Astrocyte (in vitro differentiated cells and primary cell): ENCODE data around the gene DYSF. TPM values are rescaled to one million over a fixed set of nuclear protein-coding genes. Genes with fewer than 3 reads are reported as not detected.

Source experiments
- DNase-seq: peaks from one replicate; pipeline ENCODE4 v3.0.0-alpha.2; 2010; ENCODE audit warnings: low read depth
- FAIRE-seq: peaks from 2 replicates; lab custom pipeline; 2011; peaks lifted over from hg19 to GRCh38; lab: Jason Lieb, UNC
- H2AFZ ChIP-seq: 2 replicates; pipeline ENCODE4 v1.6.0; 2012; ENCODE audit warnings: low read depth, low read length, inconsistent platforms
- H3K27ac ChIP-seq: 2 replicates; pipeline ENCODE4 v1.5.1; 2011; ENCODE audit warnings: low read depth, low read length, inconsistent platforms
- H3K27me3 ChIP-seq: 2 replicates; pipeline ENCODE4 v1.6.0; 2011; ENCODE audit warnings: low read length, inconsistent platforms; ENCODE audit not compliant: insufficient read depth
- H3K36me3 ChIP-seq: 2 replicates; pipeline ENCODE4 v1.5.1; 2011; ENCODE audit warnings: low read length, inconsistent platforms; ENCODE audit not compliant: insufficient read depth
- H3K4me1 ChIP-seq: 2 replicates; pipeline ENCODE4 v1.5.1; 2011; ENCODE audit warnings: low read length, inconsistent platforms; ENCODE audit not compliant: insufficient read depth
- H3K4me2 ChIP-seq: 2 replicates; pipeline ENCODE4 v1.6.0; 2012; ENCODE audit warnings: low read length, inconsistent platforms
- H3K4me3 ChIP-seq: 2 replicates; pipeline ENCODE4 v1.5.1; 2011; ENCODE audit warnings: low read depth, mild to moderate bottlenecking, low read length, inconsistent platforms; ENCODE audit not compliant: insufficient read depth
- H3K79me2 ChIP-seq: 2 replicates; pipeline ENCODE4 v1.6.0; 2012; ENCODE audit warnings: mild to moderate bottlenecking, low read length, inconsistent platforms; ENCODE audit not compliant: insufficient read depth
- H3K9ac ChIP-seq: 2 replicates; pipeline ENCODE4 v1.6.0; 2012; ENCODE audit warnings: mild to moderate bottlenecking, low read length, inconsistent platforms
- H3K9me3 ChIP-seq: 2 replicates; pipeline ENCODE4 v1.5.1; 2012; ENCODE audit warnings: low read depth, mild to moderate bottlenecking, low read length, inconsistent platforms; ENCODE audit not compliant: insufficient read depth
- H4K20me1 ChIP-seq: 2 replicates; pipeline ENCODE4 v1.6.0; 2012; ENCODE audit warnings: low read length, inconsistent platforms; ENCODE audit not compliant: insufficient read depth
- H3K27ac Mint-ChIP-seq: one replicate; pipeline ENCODE4 v1.8.0; 2021; ENCODE audit warnings: mild to moderate bottlenecking, mixed read lengths; ENCODE audit not compliant: unreplicated experiment
- H3K27me3 Mint-ChIP-seq: one replicate; pipeline ENCODE4 v1.8.0; 2021; ENCODE audit warnings: low read depth, mixed read lengths; ENCODE audit not compliant: unreplicated experiment
- H3K36me3 Mint-ChIP-seq: one replicate; pipeline ENCODE4 v1.8.0; 2021; ENCODE audit warnings: low read depth, mixed read lengths; ENCODE audit not compliant: unreplicated experiment
- H3K4me1 Mint-ChIP-seq: one replicate; pipeline ENCODE4 v1.8.0; 2021; ENCODE audit warnings: low read depth, mixed read lengths; ENCODE audit not compliant: unreplicated experiment
- H3K4me3 Mint-ChIP-seq: one replicate; pipeline ENCODE4 v1.8.0; 2021; ENCODE audit warnings: mild to moderate bottlenecking, moderate library complexity, mixed read lengths; ENCODE audit not compliant: unreplicated experiment
- H3K9me3 Mint-ChIP-seq: one replicate; pipeline ENCODE4 v1.8.0; 2021; ENCODE audit warnings: mild to moderate bottlenecking, mixed read lengths; ENCODE audit not compliant: unreplicated experiment
- EZH2 ChIP-seq: IDR thresholded peaks from 2 replicates; pipeline ENCODE4 v1.6.1; 2012; ENCODE audit warnings: mild to moderate bottlenecking, low read length, inconsistent platforms; ENCODE audit not compliant: insufficient read depth
- total RNA-seq: library from RNA; stranded (reverse); gene quantifications from 2 replicates; pipeline ENCODE4 v1.2.1, GENCODE V29; 2021
- TF ChIP-seq, protein P1 (sequence below): IDR thresholded peaks from 2 replicates; pipeline ENCODE4 v1.5.1; 2011; ENCODE audit warnings: low read depth, mild to moderate bottlenecking, inconsistent platforms, low read length, moderate library complexity; ENCODE audit not compliant: insufficient read depth

DYSF gene
- total RNA-seq, 1 donor from 2014 or later, result 123 TPM

- Histone ChIP-seq H3K4me1 (peaks cover 4% of the 10 kb centered on the region), H3K9ac (no peak overlapping the region), H3K4me3 (no peak overlapping the region), H3K36me3 (no peaks in the 10 kb centered on the region), H3K9me3 (no peaks in the 10 kb centered on the region), H3K27me3 (no peaks in the 10 kb centered on the region), H2AFZ (no peak overlapping the region), H3K27ac (no peak overlapping the region), H4K20me1 (no peaks in the 10 kb centered on the region), H3K79me2 (no peaks in the 10 kb centered on the region), H3K4me2 (no peak overlapping the region)
- Mint-ChIP-seq H3K4me1 (peaks cover 44% of the 10 kb centered on the region), H3K27ac (peak overlapping the region; percentile 47), H3K36me3 (peaks cover 32% of the 10 kb centered on the region), H3K4me3 (peak overlapping the region; percentile 34), H3K27me3 (peaks cover 4% of the 10 kb centered on the region), H3K9me3 (no peaks in the 10 kb centered on the region)
- FAIRE-seq (no peak), DNase-seq (no peak)
- no peak for TF ChIP-seq EZH2
- TF ChIP-seq, protein P1, sequence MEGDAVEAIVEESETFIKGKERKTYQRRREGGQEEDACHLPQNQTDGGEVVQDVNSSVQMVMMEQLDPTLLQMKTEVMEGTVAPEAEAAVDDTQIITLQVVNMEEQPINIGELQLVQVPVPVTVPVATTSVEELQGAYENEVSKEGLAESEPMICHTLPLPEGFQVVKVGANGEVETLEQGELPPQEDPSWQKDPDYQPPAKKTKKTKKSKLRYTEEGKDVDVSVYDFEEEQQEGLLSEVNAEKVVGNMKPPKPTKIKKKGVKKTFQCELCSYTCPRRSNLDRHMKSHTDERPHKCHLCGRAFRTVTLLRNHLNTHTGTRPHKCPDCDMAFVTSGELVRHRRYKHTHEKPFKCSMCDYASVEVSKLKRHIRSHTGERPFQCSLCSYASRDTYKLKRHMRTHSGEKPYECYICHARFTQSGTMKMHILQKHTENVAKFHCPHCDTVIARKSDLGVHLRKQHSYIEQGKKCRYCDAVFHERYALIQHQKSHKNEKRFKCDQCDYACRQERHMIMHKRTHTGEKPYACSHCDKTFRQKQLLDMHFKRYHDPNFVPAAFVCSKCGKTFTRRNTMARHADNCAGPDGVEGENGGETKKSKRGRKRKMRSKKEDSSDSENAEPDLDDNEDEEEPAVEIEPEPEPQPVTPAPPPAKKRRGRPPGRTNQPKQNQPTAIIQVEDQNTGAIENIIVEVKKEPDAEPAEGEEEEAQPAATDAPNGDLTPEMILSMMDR, result no peak
Observed at GRCh38 chr2:71559080-71559827, 105.9 kb downstream of the DYSF start.

- Mint-ChIP-seq H3K4me3 (no peak overlapping the region), H3K9me3 (no peaks in the 10 kb centered on the region), H3K27me3 (no peaks in the 10 kb centered on the region), H3K36me3 (peaks cover 27% of the 10 kb centered on the region), H3K4me1 (peaks cover 45% of the 10 kb centered on the region), H3K27ac (no peak overlapping the region)
- TF ChIP-seq, protein P1, result no peak
- no peak for TF ChIP-seq EZH2
- no peaks in the 10 kb centered on the region for H3K27me3 ChIP-seq
- DNase-seq (no peak), FAIRE-seq (no peak)
- H3K4me1 ChIP-seq, result peaks cover 4% of the 10 kb centered on the region
- H3K4me3 ChIP-seq, result no peak overlapping the region
- H3K27ac ChIP-seq, result no peak overlapping the region
- H3K9me3 ChIP-seq, result no peaks in the 10 kb centered on the region
- no peaks in the 10 kb centered on the region for H4K20me1 ChIP-seq
- H3K9ac ChIP-seq, result no peak overlapping the region
- no peak overlapping the region for H2AFZ ChIP-seq
- H3K79me2 ChIP-seq, result no peaks in the 10 kb centered on the region
- H3K4me2 ChIP-seq, result no peak overlapping the region
- no peaks in the 10 kb centered on the region for H3K36me3 ChIP-seq
Observed at GRCh38 chr2:71559828-71560637, 106.7 kb downstream of the DYSF start.
